SK-N-SH (cell line): ENCODE data around the gene SLC9A5. TPM values are rescaled to one million over a fixed set of nuclear protein-coding genes. Genes with fewer than 3 reads are reported as not detected.

ENCODE experiments used
- CTCF ChIA-PET: fragments of 300-600, 350-600 bp; formaldehyde crosslinking; extraction: SDS; loops from one replicate; lab custom pipeline; 2021; lab: Yijun Ruan, JAX
- POLR2A ChIA-PET: fragments of 350-600 bp; sonication (Branson Sonifier 250); formaldehyde crosslinking; extraction: SDS; loops from one replicate; lab custom pipeline; 2020; ENCODE audit warnings: antibody characterized with exemption, inconsistent platforms; lab: Yijun Ruan, JAX
- DNase-seq: peaks from one replicate; pipeline ENCODE4 v3.0.0; 2012
- H2AFZ ChIP-seq: fragments of 200-600 bp; sonication (generic); 2 replicates; pipeline ENCODE4 v1.8.1; 2016; ENCODE audit warnings: antibody characterized with exemption, mild to moderate bottlenecking, low read depth
- H3F3A ChIP-seq: fragments of 200-600 bp; sonication (generic); replicated peaks from 2 replicates; pipeline ENCODE3; 2016; ENCODE audit warnings: antibody characterized with exemption, mild to moderate bottlenecking; ENCODE audit not compliant: insufficient read depth
- H3K27ac ChIP-seq, 2 experiments: fragments of 200-500 bp in 1 of 2; fragments of 200-600 bp in 1 of 2; sonication (Bioruptor generic) in 1 of 2; sonication (generic), shearing (Covaris generic) in 1 of 2; 2 replicates each; pipeline versions ENCODE4 v1.5.1 to v1.6.1; 2014 to 2016; ENCODE audit warnings: low read depth in 2 of 2, inconsistent platforms in 1 of 2, low read length in 1 of 2, mild to moderate bottlenecking in 1 of 2, mixed read lengths in 1 of 2
- H3K27me3 ChIP-seq: fragments of 200-600 bp; sonication (generic), shearing (Covaris generic); 2 replicates; pipeline ENCODE4 v1.6.1; 2016; ENCODE audit warnings: mixed run types; ENCODE audit not compliant: insufficient read depth
- H3K36me3 ChIP-seq, 2 experiments: fragments of 200-500 bp in 1 of 2; fragments of 200-600 bp in 1 of 2; sonication (Bioruptor generic) in 1 of 2; sonication (generic) in 1 of 2; replicated peaks in 1 of 2; 2 replicates each; pipeline versions ENCODE3 to v1.5.1; 2014 to 2016; ENCODE audit warnings: low read length in 1 of 2, mild to moderate bottlenecking in 1 of 2; ENCODE audit not compliant: insufficient read depth in 2 of 2, control insufficient read depth in 1 of 2
- H3K4me1 ChIP-seq, 2 experiments: fragments of 200-500 bp in 1 of 2; fragments of 200-600 bp in 1 of 2; sonication (Bioruptor generic) in 1 of 2; sonication (generic), shearing (Covaris generic) in 1 of 2; 2 replicates each; pipeline versions ENCODE4 v1.5.1 to v1.6.1; 2014 to 2016; ENCODE audit warnings: low read depth in 1 of 2, low read length in 1 of 2, mixed run types in 1 of 2; ENCODE audit not compliant: insufficient read depth in 2 of 2, control insufficient read depth in 1 of 2
- H3K4me2 ChIP-seq: fragments of 200-600 bp; sonication (generic), shearing (Covaris generic); 2 replicates; pipeline ENCODE4 v1.6.1; 2017; ENCODE audit warnings: mixed run types
- H3K4me3 ChIP-seq, 2 experiments: fragments of 200-500 bp in 1 of 2; fragments of 200-600 bp in 1 of 2; sonication (Bioruptor generic) in 1 of 2; sonication (generic), shearing (Covaris generic) in 1 of 2; 2 replicates each; pipeline versions ENCODE4 v1.5.1 to v1.8.1; 2014 to 2016; ENCODE audit warnings: low read depth in 2 of 2, inconsistent platforms in 1 of 2, low read length in 1 of 2, mild to moderate bottlenecking in 1 of 2, mixed read lengths in 1 of 2, moderate library complexity in 1 of 2
- H3K79me2 ChIP-seq: fragments of 200-600 bp; sonication (generic); 2 replicates; pipeline ENCODE4 v1.8.1; 2017; ENCODE audit warnings: mild to moderate bottlenecking; ENCODE audit not compliant: insufficient read depth
- H3K9ac ChIP-seq: fragments of 200-600 bp; sonication (generic); 2 replicates; pipeline ENCODE4 v1.6.1; 2017; ENCODE audit warnings: mixed run types
- H3K9me2 ChIP-seq: fragments of 200-600 bp; sonication (generic); 2 replicates; pipeline ENCODE4 v1.6.1; 2017; ENCODE audit warnings: mixed run types
- H3K9me3 ChIP-seq: fragments of 200-600 bp; sonication (generic); 2 replicates; pipeline ENCODE4 v1.6.1; 2017; ENCODE audit warnings: mixed run types, mild to moderate bottlenecking, moderate library complexity
- H4K20me1 ChIP-seq: fragments of 200-600 bp; sonication (generic); 2 replicates; pipeline ENCODE4 v1.6.1; 2017; ENCODE audit warnings: mild to moderate bottlenecking, mixed run types; ENCODE audit not compliant: insufficient read depth
- CHD2 ChIP-seq: fragments of 150-350 bp; IDR thresholded peaks from 2 replicates; pipeline ENCODE4 v1.6.1; 2018; ENCODE audit warnings: low read length; ENCODE audit not compliant: partially characterized antibody
- EZH2phosphoT487 ChIP-seq: fragments of 200-600 bp; sonication (generic); IDR thresholded peaks from 2 replicates; pipeline ENCODE4 v1.6.1; 2017; ENCODE audit warnings: low read depth, mixed run types, mild to moderate bottlenecking, antibody characterized with exemption, moderate library complexity, borderline replicate concordance
- FOSL2 ChIP-seq: IDR thresholded peaks from 2 replicates; pipeline ENCODE4 v1.4.0; 2012; ENCODE audit warnings: low read depth, mild to moderate bottlenecking, moderate library complexity, borderline replicate concordance
- FOXJ3 ChIP-seq: sonication (generic); formaldehyde crosslinking; IDR thresholded peaks from 2 replicates; pipeline ENCODE4 v1.5.1; 2020; ENCODE audit warnings: mild to moderate bottlenecking, missing genetic modification reagents
- FOXM1 ChIP-seq: IDR thresholded peaks from 2 replicates; pipeline ENCODE4 v1.4.0; 2012; ENCODE audit warnings: low read depth, mild to moderate bottlenecking
- GABPA ChIP-seq: IDR thresholded peaks from 2 replicates; pipeline ENCODE4 v1.4.0; 2012; ENCODE audit warnings: low read depth, mild to moderate bottlenecking
- GATA2 ChIP-seq: sonication (generic); formaldehyde crosslinking; IDR thresholded peaks from 2 replicates; pipeline ENCODE4 v1.5.0; 2020; ENCODE audit warnings: mild to moderate bottlenecking, missing genetic modification reagents
- JUND ChIP-seq: IDR thresholded peaks from 2 replicates; pipeline ENCODE4 v1.4.0; 2012
- MEF2A ChIP-seq: IDR thresholded peaks from 2 replicates; pipeline ENCODE4 v1.4.0; 2012; ENCODE audit warnings: low read depth, borderline replicate concordance
- NFIC ChIP-seq: IDR thresholded peaks from 2 replicates; pipeline ENCODE4 v1.4.0; 2012; ENCODE audit warnings: borderline replicate concordance
- POLR2AphosphoS5 ChIP-seq: IDR thresholded peaks from 2 replicates; pipeline ENCODE4 v1.6.1; 2012; ENCODE audit warnings: low read depth, low read length
- RAD21 ChIP-seq: IDR thresholded peaks from 2 replicates; pipeline ENCODE4 v1.6.1; 2012; ENCODE audit warnings: mild to moderate bottlenecking, low read length
- RXRA ChIP-seq: IDR thresholded peaks from 2 replicates; pipeline ENCODE4 v1.4.0; 2012; ENCODE audit warnings: low read depth, mild to moderate bottlenecking, borderline replicate concordance
- SIN3A ChIP-seq: IDR thresholded peaks from 2 replicates; pipeline ENCODE4 v1.6.1; 2012; ENCODE audit warnings: low read depth, mild to moderate bottlenecking, low read length, moderate library complexity, borderline replicate concordance
- TEAD4 ChIP-seq: IDR thresholded peaks from 2 replicates; pipeline ENCODE4 v1.4.0; 2012; ENCODE audit warnings: mild to moderate bottlenecking, borderline replicate concordance; ENCODE audit not compliant: insufficient read depth
- WGBS: methylation state at CpG from one replicate; pipeline ENCODE4 v1.1.6; 2017; ENCODE audit warnings: low lambda C conversion rate; 5-methylcytosine and 5-hydroxymethylcytosine counted together
- polyA plus RNA-seq, 3 experiments: library from polyadenylated mRNA; depleted of rRNA; stranded (reverse); fragments of >200 nt; gene quantifications; 2 replicates each; pipeline ENCODE4 v1.2.3, GENCODE V29; 2012
- TF ChIP-seq, protein P1 (sequence below): fragments of 150-350 bp; IDR thresholded peaks from 2 replicates; pipeline ENCODE4 v1.6.1; 2016; ENCODE audit warnings: mild to moderate bottlenecking, low read depth, low read length
- TF ChIP-seq, protein P2 (sequence below): fragments of 150-350 bp; IDR thresholded peaks from 2 replicates; pipeline ENCODE4 v1.6.1; 2017; ENCODE audit warnings: antibody characterized with exemption, low read length, low read depth, borderline replicate concordance
- TF ChIP-seq, protein P3 (sequence below): IDR thresholded peaks from 2 replicates; pipeline ENCODE4; 2012

SLC9A5 gene
- polyA plus RNA-seq, 1 of the 3 experiments (the other 2 are of a cell fraction) = 4.1 TPM

DNA sequence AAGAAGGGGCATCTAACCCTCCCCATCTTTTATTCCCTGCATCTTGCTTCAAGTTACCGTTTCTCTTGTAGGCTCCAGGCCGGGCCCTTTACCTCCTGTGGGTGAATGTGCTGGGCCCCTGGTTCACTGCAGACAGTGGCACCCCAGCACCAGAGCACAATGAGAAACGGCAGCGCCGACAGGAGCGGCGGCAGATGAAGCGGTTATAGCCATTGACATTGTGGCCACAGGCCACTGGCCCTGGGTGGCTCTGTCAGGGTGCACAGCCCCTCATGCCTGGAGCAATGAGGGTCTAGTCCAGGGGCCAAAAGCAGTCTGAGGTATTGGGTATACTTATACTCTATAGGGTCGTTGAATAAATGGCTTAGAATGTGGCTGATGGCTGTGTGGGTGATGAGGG lies 19.9 kb upstream of the SLC9A5 start:
- Histone ChIP-seq H3K9ac (no peak overlapping the region), H4K20me1 (no peaks in the 10 kb centered on the region), H3K9me3 (no peaks in the 10 kb centered on the region), H2AFZ (no peak overlapping the region), H3K4me2 (peak overlapping the region; percentile 88; the same call in 1 of the 2 replicates), H3K27me3 (no peaks in the 10 kb centered on the region), H3K27ac (no peak overlapping the region), H3K9me2 (no peaks in the 10 kb centered on the region), H3K36me3 (peaks cover 30 to 46% of the 10 kb centered on the region in 2 experiments), H3K4me1 (peaks cover 0 to 22% of the 10 kb centered on the region in 2 experiments; a peak in 2 of 4 replicates), H3K79me2 (peaks cover 40% of the 10 kb centered on the region), H3F3A (peaks cover 33% of the 10 kb centered on the region), H3K4me3 (no peak overlapping the region)
- ChIA-PET CTCF (interaction anchor here (1.5 to 2.9 kb wide), 2 partner anchors 19 to 31 kb away, joined by 4 to 7 read pairs; no protein-coding TSS in a partner anchor), POLR2A (no interaction called here)
- WGBS = 86% methylated on average over 9 of the region's 9 CpGs
- no peak for DNase-seq
- TF ChIP-seq, protein P1, sequence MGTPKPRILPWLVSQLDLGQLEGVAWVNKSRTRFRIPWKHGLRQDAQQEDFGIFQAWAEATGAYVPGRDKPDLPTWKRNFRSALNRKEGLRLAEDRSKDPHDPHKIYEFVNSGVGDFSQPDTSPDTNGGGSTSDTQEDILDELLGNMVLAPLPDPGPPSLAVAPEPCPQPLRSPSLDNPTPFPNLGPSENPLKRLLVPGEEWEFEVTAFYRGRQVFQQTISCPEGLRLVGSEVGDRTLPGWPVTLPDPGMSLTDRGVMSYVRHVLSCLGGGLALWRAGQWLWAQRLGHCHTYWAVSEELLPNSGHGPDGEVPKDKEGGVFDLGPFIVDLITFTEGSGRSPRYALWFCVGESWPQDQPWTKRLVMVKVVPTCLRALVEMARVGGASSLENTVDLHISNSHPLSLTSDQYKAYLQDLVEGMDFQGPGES = no peak
- TF ChIP-seq NFIC (no peak), POLR2AphosphoS5 (no peak), GATA2 (CRISPR knock-in tag) (no peak), JUND (no peak), MEF2A (no peak), RAD21 (no peak), RXRA (no peak)
- TF ChIP-seq, protein P2, sequence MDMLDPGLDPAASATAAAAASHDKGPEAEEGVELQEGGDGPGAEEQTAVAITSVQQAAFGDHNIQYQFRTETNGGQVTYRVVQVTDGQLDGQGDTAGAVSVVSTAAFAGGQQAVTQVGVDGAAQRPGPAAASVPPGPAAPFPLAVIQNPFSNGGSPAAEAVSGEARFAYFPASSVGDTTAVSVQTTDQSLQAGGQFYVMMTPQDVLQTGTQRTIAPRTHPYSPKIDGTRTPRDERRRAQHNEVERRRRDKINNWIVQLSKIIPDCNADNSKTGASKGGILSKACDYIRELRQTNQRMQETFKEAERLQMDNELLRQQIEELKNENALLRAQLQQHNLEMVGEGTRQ = no peak

DNA sequence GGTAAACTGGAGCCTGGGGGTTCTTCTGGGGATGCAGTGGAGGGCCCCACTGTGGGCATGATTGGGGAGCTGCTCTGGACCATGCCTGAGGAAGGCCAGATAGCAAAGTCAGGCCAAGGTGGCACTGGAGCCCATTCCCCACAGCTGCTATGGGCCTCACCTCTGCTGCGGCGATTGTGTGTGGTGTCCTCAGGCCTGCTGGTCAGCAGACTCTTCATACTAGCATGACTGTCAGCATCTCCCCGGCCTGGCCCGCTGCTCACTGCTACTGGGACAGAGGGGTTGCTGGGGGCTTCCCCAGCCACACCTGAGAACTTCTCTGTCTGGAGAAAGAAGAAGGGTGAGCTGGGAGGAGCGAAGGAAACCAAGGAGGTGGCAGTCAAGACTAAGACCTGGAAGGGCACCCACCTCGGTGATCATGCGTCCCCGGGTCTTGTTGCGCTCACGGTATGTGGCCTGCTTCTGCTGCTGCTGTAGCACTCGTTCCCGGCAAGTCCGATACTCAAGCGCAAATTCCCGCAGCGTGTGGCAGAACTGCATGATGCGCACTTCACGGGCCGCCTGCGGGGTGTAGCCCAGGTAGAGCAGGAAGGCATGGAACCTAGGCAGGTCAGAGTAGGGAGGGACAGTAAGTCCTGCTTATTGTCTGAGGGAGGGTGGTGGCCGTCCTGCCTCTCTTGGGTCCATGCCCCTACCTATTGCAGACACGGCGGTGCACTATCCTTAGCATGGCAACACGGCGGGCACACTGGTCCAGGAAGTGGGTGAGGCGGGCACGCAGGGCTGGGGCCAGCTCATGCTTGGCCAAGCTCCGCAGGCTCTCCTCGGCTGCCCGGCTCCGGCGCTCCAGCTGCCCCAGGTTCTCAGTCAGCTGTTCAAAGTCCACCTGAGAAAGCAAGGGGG lies 18.6 kb upstream of the SLC9A5 start:
- Histone ChIP-seq H3K27ac (no peak overlapping the region), H3K36me3 (peaks cover 34 to 52% of the 10 kb centered on the region in 2 experiments), H3F3A (peaks cover 28% of the 10 kb centered on the region), H4K20me1 (no peaks in the 10 kb centered on the region), H3K4me2 (no peak overlapping the region), H3K9ac (no peak overlapping the region), H3K79me2 (peaks cover 40% of the 10 kb centered on the region), H3K9me2 (no peaks in the 10 kb centered on the region), H2AFZ (no peak overlapping the region), H3K9me3 (no peaks in the 10 kb centered on the region), H3K4me1 (peaks cover 0 to 22% of the 10 kb centered on the region in 2 experiments; a peak in 2 of 4 replicates), H3K4me3 (no peak overlapping the region), H3K27me3 (no peaks in the 10 kb centered on the region)
- ChIA-PET CTCF (interaction anchor here (1.5 kb wide), 1 partner anchor 18 kb away, joined by 4 read pairs; no protein-coding TSS in a partner anchor), POLR2A (no interaction called here)
- TF ChIP-seq RAD21 (no peak), RXRA (no peak), TEAD4 (no peak), FOXJ3 (CRISPR knock-in tag) (no peak), SIN3A (no peak), EZH2phosphoT487 (no peak), GABPA (no peak), FOSL2 (no peak), FOXM1 (no peak), POLR2AphosphoS5 (no peak), CHD2 (no peak)
- TF ChIP-seq, protein P2 = no peak
- TF ChIP-seq, protein P3, sequence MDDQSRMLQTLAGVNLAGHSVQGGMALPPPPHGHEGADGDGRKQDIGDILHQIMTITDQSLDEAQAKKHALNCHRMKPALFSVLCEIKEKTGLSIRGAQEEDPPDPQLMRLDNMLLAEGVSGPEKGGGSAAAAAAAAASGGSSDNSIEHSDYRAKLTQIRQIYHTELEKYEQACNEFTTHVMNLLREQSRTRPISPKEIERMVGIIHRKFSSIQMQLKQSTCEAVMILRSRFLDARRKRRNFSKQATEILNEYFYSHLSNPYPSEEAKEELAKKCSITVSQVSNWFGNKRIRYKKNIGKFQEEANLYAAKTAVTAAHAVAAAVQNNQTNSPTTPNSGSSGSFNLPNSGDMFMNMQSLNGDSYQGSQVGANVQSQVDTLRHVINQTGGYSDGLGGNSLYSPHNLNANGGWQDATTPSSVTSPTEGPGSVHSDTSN = no peak
- DNase-seq = no peak
- 93% methylated on average over 16 of the region's 32 CpGs for WGBS
